Breast epithelium (tissue), 4 donors: ENCODE results near the gene ANAPC4. TPM values are rescaled to one million over a fixed set of nuclear protein-coding genes. Genes with fewer than 3 reads are reported as not detected.
A peak's percentile ranks its signal among the peaks of the same experiment; 100 is the strongest.

Experiments
- DNase-seq, 2 donors: peaks; one replicate each; pipeline ENCODE4 v3.0.0-alpha.2; 2019; ENCODE audit warnings: low spot score in 2 of 2
- H3K27ac ChIP-seq, 2 donors: fragments of 200-600 bp; sonication (generic) in 1 of 2; one replicate each; pipeline ENCODE4 v1.5.1; 2016 to 2019; ENCODE audit warnings: mild to moderate bottlenecking in 1 of 2
- H3K27me3 ChIP-seq, 2 donors: fragments of 200-600 bp; sonication (generic) in 1 of 2; one replicate each; pipeline versions ENCODE4 v1.5.1 to v1.6.0; 2017 to 2019; ENCODE audit warnings: control low read depth in 1 of 2, mild to moderate bottlenecking in 1 of 2
- H3K36me3 ChIP-seq: fragments of 200-600 bp; one replicate; pipeline ENCODE4 v1.5.1; 2019
- H3K4me1 ChIP-seq, 2 donors: fragments of 200-600 bp; sonication (generic); one replicate each; pipeline ENCODE4 v1.5.1; 2016 to 2019; ENCODE audit warnings: control low read depth in 1 of 2
- H3K4me3 ChIP-seq, 3 donors: fragments of 200-600 bp; sonication (generic); 1 replicate in 2 of 3; 2 replicates in 1 of 3; pipeline ENCODE4 v1.5.1; 2016 to 2019; ENCODE audit warnings: mild to moderate bottlenecking in 3 of 3, moderate library complexity in 2 of 3
- H3K9me3 ChIP-seq, 2 donors: fragments of 200-600 bp; sonication (generic) in 1 of 2; one replicate each; pipeline ENCODE4 v1.5.1; 2016 to 2019; ENCODE audit warnings: control low read depth in 1 of 2
- CTCF ChIP-seq, 3 donors: fragments of 450-650 bp; IDR thresholded peaks; one replicate each; pipeline ENCODE4 v1.5.1; 2016 to 2017; ENCODE audit warnings: antibody characterized with exemption in 3 of 3, mild to moderate bottlenecking in 3 of 3, moderate library complexity in 3 of 3
- POLR2A ChIP-seq: fragments of 450-650 bp; IDR thresholded peaks from one replicate; pipeline ENCODE4 v1.6.1; 2016; ENCODE audit warnings: antibody characterized with exemption, mild to moderate bottlenecking, moderate library complexity
- POLR2AphosphoS5 ChIP-seq, 3 donors: sonication (generic); formaldehyde crosslinking; IDR thresholded peaks; one replicate each; pipeline ENCODE4 v1.6.1; 2017; ENCODE audit warnings: antibody characterized with exemption in 3 of 3
- intact Hi-C: fragments of 100-400 bp; cut with DNase I; formaldehyde crosslinking; loops from one replicate; pipeline ENCODE4 v1.15.1; 2023; ENCODE audit warnings: low total_unique reads
- total RNA-seq, 3 donors: library from RNA; depleted of rRNA; stranded (reverse); fragments of >200 nt; gene quantifications; one replicate each; pipeline ENCODE4 v1.1.0, GENCODE V29; 2016

Gene ANAPC4
- total RNA-seq, 3 donors from 2014 or later: 34.6 to 59.7 (median 36.1) TPM

GRCh38 chr4:25440478-25441030, 63.5 kb downstream of the ANAPC4 start:
- Histone ChIP-seq H3K4me3 (no peak overlapping the region), H3K27me3 (no peaks in the 10 kb centered on the region), H3K27ac (no peak overlapping the region), H3K4me1 (no peaks in the 10 kb centered on the region), H3K36me3 (no peaks in the 10 kb centered on the region), H3K9me3 (no peaks in the 10 kb centered on the region)
- DNase-seq: no peak
- intact Hi-C loops: loop anchor here (5.0 kb wide), 1 partner anchor 327 kb away; no protein-coding TSS in a partner anchor
- TF ChIP-seq CTCF (IDR thresholded peaks at IDR 0.05) (no peak), POLR2AphosphoS5 (IDR thresholded peaks at IDR 0.05) (no peak), POLR2A (no peak)

- no peaks in the 10 kb centered on the region for H3K9me3 ChIP-seq
- intact Hi-C loops: loop anchor here (5.0 kb wide), 1 partner anchor 326 kb away; no protein-coding TSS in a partner anchor
- no peaks in the 10 kb centered on the region for H3K27me3 ChIP-seq
- TF ChIP-seq POLR2A: no peak
- TF ChIP-seq CTCF (IDR thresholded peaks at IDR 0.05): peak in 1 of 3 donors; percentile 37
- no peak for TF ChIP-seq POLR2AphosphoS5 (IDR thresholded peaks at IDR 0.05)
- no peaks in the 10 kb centered on the region for H3K36me3 ChIP-seq
- H3K4me1 ChIP-seq: no peaks in the 10 kb centered on the region
- no peak overlapping the region for H3K4me3 ChIP-seq
- peak in 1 of 2 donors; percentile 48 for DNase-seq
- no peak overlapping the region for H3K27ac ChIP-seq
Measured at GRCh38 chr4:25441519-25442117, 64.6 kb downstream of the ANAPC4 start.

GRCh38 chr4:25442863-25443307, 65.8 kb downstream of the ANAPC4 start:
- Histone ChIP-seq H3K36me3 (no peaks in the 10 kb centered on the region), H3K27ac (no peak overlapping the region), H3K4me1 (no peaks in the 10 kb centered on the region), H3K27me3 (no peaks in the 10 kb centered on the region), H3K9me3 (no peaks in the 10 kb centered on the region), H3K4me3 (no peak overlapping the region)
- no peak for TF ChIP-seq POLR2AphosphoS5 (IDR thresholded peaks at IDR 0.05)
- no peak for TF ChIP-seq CTCF (IDR thresholded peaks at IDR 0.05)
- no peak for TF ChIP-seq POLR2A
- intact Hi-C loops: loop anchor here (5.0 kb wide), 1 partner anchor 324 kb away; no protein-coding TSS in a partner anchor
- DNase-seq: no peak

- intact Hi-C loops: loop anchor here (5.0 kb wide), 1 partner anchor 323 kb away; no protein-coding TSS in a partner anchor
- Histone ChIP-seq H3K4me3 (no peak overlapping the region), H3K36me3 (no peaks in the 10 kb centered on the region), H3K4me1 (no peaks in the 10 kb centered on the region), H3K27me3 (no peaks in the 10 kb centered on the region), H3K9me3 (no peaks in the 10 kb centered on the region), H3K27ac (no peak overlapping the region)
- TF ChIP-seq POLR2AphosphoS5 (IDR thresholded peaks at IDR 0.05) (no peak), CTCF (IDR thresholded peaks at IDR 0.05) (no peak), POLR2A (no peak)
- no peak for DNase-seq
Measured at GRCh38 chr4:25443851-25444250, 66.8 kb downstream of the ANAPC4 start.

GRCh38 chr4:25446611-25447010, 69.5 kb downstream of the ANAPC4 start:
- Histone ChIP-seq H3K4me3 (no peak overlapping the region), H3K4me1 (no peaks in the 10 kb centered on the region), H3K36me3 (no peaks in the 10 kb centered on the region), H3K27ac (no peak overlapping the region), H3K27me3 (no peaks in the 10 kb centered on the region), H3K9me3 (no peaks in the 10 kb centered on the region)
- no peak for DNase-seq
- TF ChIP-seq POLR2A (no peak), POLR2AphosphoS5 (IDR thresholded peaks at IDR 0.05) (no peak), CTCF (IDR thresholded peaks at IDR 0.05) (no peak)
- intact Hi-C loops: no loop called here
